HG02623 (cell line): ENCODE measurements around the gene SIVA1.

Experiments
- ATAC-seq: cut with Tn5 transposase; IDR thresholded peaks from one replicate; pipeline ENCODE4 v1.9.1; 2021; ENCODE audit warnings: moderate library complexity; ENCODE audit not compliant: unreplicated experiment

The SIVA1 gene

GRCh38 chr14:104752735-104753527 lies at the start of gene SIVA1:
Gene SIVA1 (plus strand): TSS chr14:104753147. CDS start chr14:104753202, 55 bp downstream.
- peak; percentile 87 for ATAC-seq

- ATAC-seq: no peak
Measured at GRCh38 chr14:104703269-104703668, 49.7 kb upstream of the SIVA1 start.

GRCh38 chr14:104704252-104704651 lies 48.7 kb upstream of the SIVA1 start:
- no peak for ATAC-seq

- ATAC-seq: no peak
Measured at GRCh38 chr14:104705340-104706047, 47.5 kb upstream of the SIVA1 start.

- ATAC-seq: no peak
Measured at GRCh38 chr14:104706733-104707607, 46.0 kb upstream of the SIVA1 start.

GRCh38 chr14:104707608-104708595 lies 45.0 kb upstream of the SIVA1 start:
- no peak for ATAC-seq

- no peak for ATAC-seq
Measured at GRCh38 chr14:104708606-104709268, 44.2 kb upstream of the SIVA1 start.

GRCh38 chr14:104709387-104710039 lies 43.4 kb upstream of the SIVA1 start:
- ATAC-seq: no peak

GRCh38 chr14:104710071-104710735 lies 42.7 kb upstream of the SIVA1 start:
- ATAC-seq: no peak

- no peak for ATAC-seq
Measured at GRCh38 chr14:104712881-104713734, 39.8 kb upstream of the SIVA1 start.

- no peak for ATAC-seq
Measured at GRCh38 chr14:104714066-104714465, 38.9 kb upstream of the SIVA1 start.

- ATAC-seq: no peak
Measured at GRCh38 chr14:104714681-104715080, 38.3 kb upstream of the SIVA1 start.

GRCh38 chr14:104715416-104715815 lies 37.5 kb upstream of the SIVA1 start:
- ATAC-seq: no peak

- ATAC-seq: no peak
Measured at GRCh38 chr14:104715871-104716270, 37.1 kb upstream of the SIVA1 start.

- no peak for ATAC-seq
Measured at GRCh38 chr14:104717137-104717536, 35.8 kb upstream of the SIVA1 start.

- ATAC-seq: no peak
Measured at GRCh38 chr14:104717646-104718045, 35.3 kb upstream of the SIVA1 start.

GRCh38 chr14:104718147-104718546 lies 34.8 kb upstream of the SIVA1 start:
- no peak for ATAC-seq

- ATAC-seq: no peak
Measured at GRCh38 chr14:104718871-104719270, 34.1 kb upstream of the SIVA1 start.
